B cell (primary cell): ENCODE results near the gene PAPLN.

ENCODE experiments used
- EZH2 ChIP-seq: IDR thresholded peaks from 2 replicates; pipeline ENCODE4 v1.6.1; 2012; ENCODE audit warnings: borderline replicate concordance, low read depth, mild to moderate bottlenecking, moderate library complexity, low read length; ENCODE audit not compliant: insufficient read depth, poor library complexity, severe bottlenecking
- TF ChIP-seq, protein P1 (sequence below): fragments of 200-600 bp; IDR thresholded peaks from one replicate; pipeline ENCODE4 v1.8.0; 2022; ENCODE audit warnings: antibody characterized with exemption, mild to moderate bottlenecking

DNA sequence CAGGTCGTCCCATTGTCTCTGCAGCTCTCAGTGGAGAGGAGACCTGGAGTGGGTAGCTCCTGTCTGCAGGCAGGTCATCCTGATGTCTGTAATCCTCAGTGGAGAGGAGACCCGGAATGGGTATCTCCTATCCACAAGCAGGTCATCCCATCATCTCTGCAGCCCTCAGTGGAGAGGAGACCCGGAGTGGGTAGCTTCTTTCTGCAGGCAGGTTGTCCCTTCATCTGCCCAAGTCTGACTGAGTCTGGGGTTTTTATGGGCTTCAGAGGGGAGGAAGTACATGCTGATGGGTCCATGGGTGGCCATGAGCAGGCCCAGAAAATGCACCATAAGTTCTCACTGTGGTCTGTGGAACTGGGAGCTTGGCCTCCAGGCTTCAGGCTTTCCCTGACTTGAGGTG is 28.9 kb upstream of the PAPLN start:
- TF ChIP-seq, protein P1, sequence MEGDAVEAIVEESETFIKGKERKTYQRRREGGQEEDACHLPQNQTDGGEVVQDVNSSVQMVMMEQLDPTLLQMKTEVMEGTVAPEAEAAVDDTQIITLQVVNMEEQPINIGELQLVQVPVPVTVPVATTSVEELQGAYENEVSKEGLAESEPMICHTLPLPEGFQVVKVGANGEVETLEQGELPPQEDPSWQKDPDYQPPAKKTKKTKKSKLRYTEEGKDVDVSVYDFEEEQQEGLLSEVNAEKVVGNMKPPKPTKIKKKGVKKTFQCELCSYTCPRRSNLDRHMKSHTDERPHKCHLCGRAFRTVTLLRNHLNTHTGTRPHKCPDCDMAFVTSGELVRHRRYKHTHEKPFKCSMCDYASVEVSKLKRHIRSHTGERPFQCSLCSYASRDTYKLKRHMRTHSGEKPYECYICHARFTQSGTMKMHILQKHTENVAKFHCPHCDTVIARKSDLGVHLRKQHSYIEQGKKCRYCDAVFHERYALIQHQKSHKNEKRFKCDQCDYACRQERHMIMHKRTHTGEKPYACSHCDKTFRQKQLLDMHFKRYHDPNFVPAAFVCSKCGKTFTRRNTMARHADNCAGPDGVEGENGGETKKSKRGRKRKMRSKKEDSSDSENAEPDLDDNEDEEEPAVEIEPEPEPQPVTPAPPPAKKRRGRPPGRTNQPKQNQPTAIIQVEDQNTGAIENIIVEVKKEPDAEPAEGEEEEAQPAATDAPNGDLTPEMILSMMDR = no peak
- TF ChIP-seq EZH2 = no peak
